Smooth muscle cell of the coronary artery (primary cell): ENCODE data around the gene F2RL1. TPM values are rescaled to one million over a fixed set of nuclear protein-coding genes. Genes with fewer than 3 reads are reported as not detected.

Experiments
- total RNA-seq: library from RNA; depleted of rRNA; stranded (reverse); fragments of >200 nt; gene quantifications from 2 replicates; pipeline ENCODE4 v1.2.3, GENCODE V29; 2014; ENCODE audit warnings: low replicate concordance

F2RL1 gene
- total RNA-seq = 22.8 and 26.8 TPM in 2 replicates

GRCh38 chr5:76818844-76819831, at the start of gene F2RL1:
Gene F2RL1, plus strand, starts transcription at chr5:76819030. Its CDS starts 153 bp downstream, at chr5:76819183.

GRCh38 chr5:76849419-76850291, 30.8 kb downstream of the F2RL1 start, which contains the start of gene S100Z:
Gene S100Z, plus strand, starts transcription at chr5:76850014. Its CDS starts 25,346 bp downstream, at chr5:76875360.

Other genes starting within 250 kb of the F2RL1 start
- gene F2RL2, start 195.6 kb upstream of the F2RL1 start, total RNA-seq = 0.75 and 3.3 TPM in 2 replicates
- 47.6 and 92.9 TPM in 2 replicates for gene F2R, start 102.9 kb upstream of the F2RL1 start, total RNA-seq
- not detected in 2 replicates for gene S100Z, start 31.0 kb downstream of the F2RL1 start, total RNA-seq
- 0.38 and 0.82 TPM in 2 replicates for gene CRHBP, start 134.0 kb downstream of the F2RL1 start, total RNA-seq
- gene AGGF1, start 211.4 kb downstream of the F2RL1 start, total RNA-seq = 16.0 and 26.4 TPM in 2 replicates